ENCODE measurements around the gene FAM53B. TPM values are rescaled to one million over a fixed set of nuclear protein-coding genes. Genes with fewer than 3 reads are reported as not detected.
A peak's percentile ranks its signal among the peaks of the same experiment; 100 is the strongest.

Gene FAM53B
- total RNA-seq, 1 donor from 2014 or later = 39.8 TPM

- Mint-ChIP-seq H3K27ac (peak overlapping the region; percentile 71), H3K36me3 (ENCODE audit: insufficient read depth) (peaks cover 9% of the 10 kb centered on the region), H3K27me3 (no peaks in the 10 kb centered on the region), H3K9me3 (ENCODE audit: low read depth) (no peaks in the 10 kb centered on the region), H3K4me3 (ENCODE audit: low read depth) (no peak overlapping the region), H3K4me1 (ENCODE audit: low read depth) (peaks cover 15% of the 10 kb centered on the region)
- TF ChIP-seq, protein P1, sequence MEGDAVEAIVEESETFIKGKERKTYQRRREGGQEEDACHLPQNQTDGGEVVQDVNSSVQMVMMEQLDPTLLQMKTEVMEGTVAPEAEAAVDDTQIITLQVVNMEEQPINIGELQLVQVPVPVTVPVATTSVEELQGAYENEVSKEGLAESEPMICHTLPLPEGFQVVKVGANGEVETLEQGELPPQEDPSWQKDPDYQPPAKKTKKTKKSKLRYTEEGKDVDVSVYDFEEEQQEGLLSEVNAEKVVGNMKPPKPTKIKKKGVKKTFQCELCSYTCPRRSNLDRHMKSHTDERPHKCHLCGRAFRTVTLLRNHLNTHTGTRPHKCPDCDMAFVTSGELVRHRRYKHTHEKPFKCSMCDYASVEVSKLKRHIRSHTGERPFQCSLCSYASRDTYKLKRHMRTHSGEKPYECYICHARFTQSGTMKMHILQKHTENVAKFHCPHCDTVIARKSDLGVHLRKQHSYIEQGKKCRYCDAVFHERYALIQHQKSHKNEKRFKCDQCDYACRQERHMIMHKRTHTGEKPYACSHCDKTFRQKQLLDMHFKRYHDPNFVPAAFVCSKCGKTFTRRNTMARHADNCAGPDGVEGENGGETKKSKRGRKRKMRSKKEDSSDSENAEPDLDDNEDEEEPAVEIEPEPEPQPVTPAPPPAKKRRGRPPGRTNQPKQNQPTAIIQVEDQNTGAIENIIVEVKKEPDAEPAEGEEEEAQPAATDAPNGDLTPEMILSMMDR (IDR thresholded peaks at IDR 0.05; ENCODE audit: unreplicated experiment) = no peak
- DNase-seq (ENCODE audit: low spot score, unreplicated experiment) = no peak
Measured at GRCh38 chr10:124676416-124677062, 67.6 kb downstream of the FAM53B start.

DNA sequence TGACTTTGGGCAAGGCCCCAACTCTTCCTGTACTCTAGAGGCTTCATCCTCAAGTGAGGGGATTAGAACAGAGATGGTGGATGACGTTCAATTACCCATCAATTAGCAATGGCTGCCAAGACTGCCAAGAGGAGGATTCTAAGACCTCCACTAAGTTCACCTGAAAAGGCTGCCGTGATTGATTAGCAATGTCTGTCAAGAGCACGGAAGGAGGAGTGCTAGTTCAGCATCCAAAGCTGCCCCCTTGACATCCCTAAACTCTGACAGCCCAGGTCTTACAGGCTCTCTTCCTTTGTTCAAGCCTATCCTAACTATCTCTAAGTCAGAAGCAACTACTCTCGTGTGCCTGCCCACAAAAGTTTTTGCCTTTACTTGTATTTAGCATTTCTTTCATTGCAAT is 68.4 kb downstream of the FAM53B start:
- peaks cover 6% of the 10 kb centered on the region for H3K36me3 Mint-ChIP-seq (ENCODE audit: insufficient read depth)
- H3K4me1 Mint-ChIP-seq (ENCODE audit: low read depth) = peaks cover 17% of the 10 kb centered on the region
- no peak overlapping the region for H3K4me3 Mint-ChIP-seq (ENCODE audit: low read depth)
- H3K27ac Mint-ChIP-seq = no peak overlapping the region
- no peaks in the 10 kb centered on the region for H3K27me3 Mint-ChIP-seq
- TF ChIP-seq, protein P1 (IDR thresholded peaks at IDR 0.05; ENCODE audit: unreplicated experiment) = no peak
- no peak for DNase-seq (ENCODE audit: low spot score, unreplicated experiment)
- no peaks in the 10 kb centered on the region for H3K9me3 Mint-ChIP-seq (ENCODE audit: low read depth)

DNA sequence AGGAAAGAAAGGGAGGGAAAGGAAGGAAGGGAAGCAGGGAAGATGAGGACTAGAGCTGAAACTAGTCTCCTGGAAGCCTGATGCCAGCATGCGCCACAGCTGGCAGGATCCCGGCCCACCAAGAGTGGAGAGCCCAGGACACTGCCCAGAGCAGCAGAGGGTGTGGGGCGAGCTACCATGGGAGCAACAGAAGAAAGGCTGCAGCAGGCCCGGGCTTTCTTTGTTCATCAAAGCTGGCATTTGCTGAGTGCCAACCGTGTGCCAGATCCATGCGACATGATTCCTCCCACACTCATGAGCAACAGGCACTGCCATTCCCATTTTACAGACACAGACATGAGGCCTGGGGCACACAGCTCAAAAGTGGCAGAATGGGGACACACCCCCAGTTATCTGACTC is 68.9 kb downstream of the FAM53B start:
- Mint-ChIP-seq H3K4me1 (ENCODE audit: low read depth) (peaks cover 20% of the 10 kb centered on the region), H3K36me3 (ENCODE audit: insufficient read depth) (peaks cover 2% of the 10 kb centered on the region), H3K27me3 (no peaks in the 10 kb centered on the region), H3K4me3 (ENCODE audit: low read depth) (no peak overlapping the region), H3K27ac (no peak overlapping the region), H3K9me3 (ENCODE audit: low read depth) (no peaks in the 10 kb centered on the region)
- TF ChIP-seq, protein P1 (IDR thresholded peaks at IDR 0.05; ENCODE audit: unreplicated experiment) = no peak
- DNase-seq (ENCODE audit: low spot score, unreplicated experiment) = no peak

DNA sequence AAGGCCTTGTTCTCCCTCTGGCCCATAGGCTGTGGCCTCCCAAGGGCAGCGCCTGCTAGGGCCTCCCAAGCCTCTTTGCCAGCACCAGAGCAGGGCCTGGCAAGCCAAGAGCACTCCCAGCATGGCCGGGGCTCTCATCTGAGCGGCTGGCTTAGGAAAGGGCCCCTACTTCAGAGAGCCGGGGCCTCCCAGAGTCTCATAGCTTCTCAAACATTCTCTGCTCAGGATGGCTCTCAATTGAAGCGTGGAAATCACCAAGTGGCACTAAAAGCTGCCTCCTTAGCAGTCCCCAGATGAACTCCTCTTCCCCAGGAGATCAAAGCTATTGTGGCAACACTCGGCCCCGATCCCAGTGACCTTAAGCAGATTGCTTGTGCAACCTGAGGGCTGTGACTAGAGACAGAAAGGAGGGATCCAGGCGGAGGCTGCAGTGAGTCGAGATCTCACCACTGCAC is 69.4 kb downstream of the FAM53B start:
- H3K36me3 Mint-ChIP-seq (ENCODE audit: insufficient read depth) = peaks cover 2% of the 10 kb centered on the region
- no peaks in the 10 kb centered on the region for H3K27me3 Mint-ChIP-seq
- peaks cover 20% of the 10 kb centered on the region for H3K4me1 Mint-ChIP-seq (ENCODE audit: low read depth)
- no peak for DNase-seq (ENCODE audit: low spot score, unreplicated experiment)
- H3K4me3 Mint-ChIP-seq (ENCODE audit: low read depth) = no peak overlapping the region
- TF ChIP-seq, protein P1 (IDR thresholded peaks at IDR 0.05; ENCODE audit: unreplicated experiment) = no peak
- H3K9me3 Mint-ChIP-seq (ENCODE audit: low read depth) = no peaks in the 10 kb centered on the region
- no peak overlapping the region for H3K27ac Mint-ChIP-seq

- H3K36me3 Mint-ChIP-seq (ENCODE audit: insufficient read depth) = peaks cover 2% of the 10 kb centered on the region
- no peak overlapping the region for H3K4me3 Mint-ChIP-seq (ENCODE audit: low read depth)
- peaks cover 22% of the 10 kb centered on the region for H3K4me1 Mint-ChIP-seq (ENCODE audit: low read depth)
- H3K9me3 Mint-ChIP-seq (ENCODE audit: low read depth) = no peaks in the 10 kb centered on the region
- no peaks in the 10 kb centered on the region for H3K27me3 Mint-ChIP-seq
- no peak for DNase-seq (ENCODE audit: low spot score, unreplicated experiment)
- no peak overlapping the region for H3K27ac Mint-ChIP-seq
- TF ChIP-seq, protein P1 (IDR thresholded peaks at IDR 0.05; ENCODE audit: unreplicated experiment) = no peak
Measured at GRCh38 chr10:124672181-124672638, 72.0 kb downstream of the FAM53B start.

Measured in progenitor cell of endocrine pancreas (in vitro differentiated cells).